Cerebellar cortex (tissue), 1 donor: ENCODE measurements around the gene CCNK.
A peak's percentile ranks its signal among the peaks of the same experiment; 100 is the strongest.

ENCODE experiments used
- DNase-seq: peaks from one replicate; pipeline ENCODE4 v3.0.0-alpha.2; 2015; ENCODE audit warnings: low spot score

The CCNK gene

DNA sequence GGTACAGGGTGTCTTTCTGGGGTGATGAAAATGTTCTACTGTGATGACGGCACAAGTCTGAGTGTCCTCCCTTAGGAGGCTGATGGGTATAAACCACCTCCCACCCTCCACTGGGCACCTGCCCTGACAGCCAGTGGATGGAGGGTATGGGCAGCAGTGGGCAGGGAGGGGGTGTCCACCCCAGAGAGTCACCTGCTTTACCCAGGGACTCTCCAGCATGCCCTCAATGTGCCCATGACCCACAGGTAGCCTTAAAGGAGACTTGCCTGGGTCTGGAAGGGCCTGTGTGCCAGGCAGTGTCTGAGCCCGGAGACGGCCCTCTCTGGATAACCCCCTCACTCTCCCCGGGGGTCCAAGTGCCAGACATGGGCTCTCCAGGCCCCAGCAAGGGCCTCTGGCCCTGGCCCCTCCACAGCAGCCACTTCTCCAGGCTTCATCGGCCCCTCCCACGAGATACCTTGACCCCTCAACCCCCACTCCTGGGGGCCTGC lies 38.8 kb downstream of the CCNK start:
- no peak for DNase-seq

DNA sequence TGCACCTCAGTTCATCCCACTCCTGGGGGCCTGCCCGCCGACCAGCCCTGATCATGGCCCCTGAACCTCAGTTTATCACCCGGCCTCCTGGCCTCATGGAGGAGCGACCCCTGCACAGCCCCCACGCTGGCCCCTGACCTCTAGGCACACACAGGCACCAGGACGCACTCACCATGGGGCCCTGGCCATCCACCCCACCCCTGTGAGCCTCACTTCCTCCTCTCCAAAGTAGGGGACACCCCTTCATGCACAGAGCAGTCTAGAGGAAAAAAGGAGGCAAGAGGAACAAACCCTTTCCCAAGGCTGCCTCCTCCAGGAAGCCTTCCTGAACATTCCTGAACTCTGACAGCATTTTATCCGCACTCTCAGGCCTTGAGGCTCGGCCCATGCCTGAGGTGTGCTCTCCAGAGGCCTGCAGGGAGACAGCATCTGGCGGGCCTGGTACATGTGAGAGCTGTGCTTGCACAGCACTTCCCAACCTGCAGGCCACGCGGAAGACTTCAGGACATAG lies 39.4 kb downstream of the CCNK start:
- no peak for DNase-seq

DNA sequence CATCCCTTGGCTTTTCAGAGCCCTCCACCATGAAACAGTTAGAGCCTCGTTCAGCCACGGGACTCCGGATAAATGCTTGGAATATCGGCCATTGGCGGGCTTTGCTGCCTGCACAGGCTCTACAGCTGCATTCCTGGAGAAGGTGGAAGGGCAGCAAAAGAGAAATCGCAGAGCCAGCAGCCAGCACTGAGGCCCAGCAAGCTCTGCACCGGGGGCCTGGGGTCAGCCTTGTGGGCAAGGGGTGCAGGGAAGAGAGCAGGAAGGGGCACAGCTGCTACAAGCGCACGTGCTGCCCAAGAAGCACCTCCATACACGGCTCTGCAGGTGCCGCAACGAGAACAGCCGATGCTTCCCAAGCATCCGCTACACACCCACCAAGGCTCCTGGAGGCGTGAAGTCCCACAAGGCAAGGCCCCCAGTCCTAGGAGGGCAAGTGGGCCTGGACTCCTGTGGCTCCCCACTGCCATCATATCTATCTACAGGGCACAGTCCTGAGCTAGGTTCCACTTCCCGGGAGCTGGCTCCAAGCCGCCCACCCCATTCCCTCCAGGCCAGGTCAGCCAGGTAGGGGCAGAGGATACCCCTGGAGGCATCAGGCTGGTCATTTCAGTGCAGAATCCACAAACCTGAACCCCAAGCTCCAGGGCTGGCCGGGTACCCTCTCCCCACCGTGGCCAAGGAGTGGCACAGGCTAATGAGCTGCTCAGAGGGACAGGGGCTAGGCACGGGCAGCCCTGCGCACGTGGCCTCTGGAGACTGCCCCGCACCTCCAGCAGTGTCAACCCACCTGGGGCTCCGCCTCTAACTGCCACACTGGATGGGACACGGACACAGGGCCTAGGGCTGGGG lies 40.2 kb downstream of the CCNK start:
- DNase-seq, result no peak

DNA sequence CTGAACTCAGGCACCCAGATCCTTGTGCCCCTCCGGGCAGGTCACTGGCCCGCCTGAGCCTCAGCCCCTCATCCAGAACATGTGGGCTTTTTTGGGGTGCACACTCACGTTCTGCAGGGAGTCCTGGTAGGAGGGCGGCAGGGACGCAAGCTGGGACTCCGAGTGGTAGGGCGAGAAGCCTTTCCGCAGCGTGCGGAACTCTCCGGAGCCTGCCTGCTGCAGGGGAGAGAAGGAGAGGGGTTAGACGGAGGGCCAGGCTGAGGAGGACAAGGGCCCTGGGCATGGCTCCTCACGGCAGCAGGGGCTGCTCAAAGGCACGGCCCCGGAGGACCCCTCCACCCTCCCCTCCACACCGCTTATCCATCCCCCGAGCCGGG lies 40.8 kb downstream of the CCNK start:
- no peak for DNase-seq

DNA sequence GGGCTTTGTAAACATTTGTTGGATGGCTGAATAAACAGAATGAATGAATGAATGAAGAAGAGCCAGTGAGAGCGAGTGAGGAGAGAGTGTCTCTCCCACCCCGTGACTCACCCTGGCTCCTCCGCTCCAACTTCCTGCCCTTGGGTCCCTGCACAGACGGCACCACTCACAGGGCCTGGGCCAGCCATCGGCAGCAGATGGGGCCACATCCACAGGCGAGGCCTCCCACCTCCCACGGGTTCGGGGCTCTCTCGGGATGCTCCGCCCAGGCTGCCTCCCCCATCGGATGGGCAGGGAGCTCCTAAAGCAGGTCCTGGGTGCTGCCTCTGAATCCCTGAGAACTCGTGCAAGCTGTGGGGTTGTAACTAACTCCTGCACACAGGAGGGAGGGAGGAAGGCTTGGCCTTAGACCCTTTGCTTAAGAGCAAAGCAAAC lies 41.3 kb downstream of the CCNK start:
- DNase-seq, result no peak

DNA sequence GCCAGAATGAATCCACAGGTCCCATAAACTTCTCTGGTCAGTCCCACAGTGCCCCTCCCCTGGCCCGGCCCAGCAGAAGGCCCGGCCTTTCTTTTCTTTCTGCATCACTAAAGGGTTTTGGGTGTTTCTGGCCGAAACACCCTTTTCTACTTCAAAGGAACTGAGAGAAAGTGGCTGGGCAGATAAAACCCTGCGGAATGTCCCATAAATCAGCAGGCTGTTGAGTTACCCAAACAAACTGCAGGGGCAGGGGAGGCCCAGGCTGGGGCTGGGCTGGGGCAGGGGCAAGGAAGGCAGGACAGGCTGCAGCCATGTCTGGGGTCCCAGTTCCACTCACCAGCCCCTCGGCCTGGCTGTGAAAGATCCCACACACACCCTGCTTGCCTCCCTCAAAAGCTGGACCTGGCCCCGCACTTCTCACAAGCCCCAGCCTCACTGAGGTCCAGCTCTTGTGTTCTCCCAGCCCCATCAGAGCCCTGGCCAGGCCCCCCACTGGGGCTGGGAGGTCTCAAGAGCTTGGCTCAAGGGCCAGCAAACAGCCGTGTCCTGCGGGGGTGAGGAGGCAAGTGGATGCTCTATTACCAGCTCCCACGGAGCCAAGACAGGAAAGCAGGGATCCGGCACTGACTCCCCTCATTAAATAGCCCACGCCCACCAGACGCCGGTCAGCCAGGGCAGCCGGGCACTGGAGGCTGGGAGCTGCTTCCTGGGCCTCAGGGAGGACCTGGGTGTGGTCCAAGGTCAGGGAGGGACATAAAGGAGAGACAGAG lies 41.9 kb downstream of the CCNK start:
- DNase-seq, result no peak

DNA sequence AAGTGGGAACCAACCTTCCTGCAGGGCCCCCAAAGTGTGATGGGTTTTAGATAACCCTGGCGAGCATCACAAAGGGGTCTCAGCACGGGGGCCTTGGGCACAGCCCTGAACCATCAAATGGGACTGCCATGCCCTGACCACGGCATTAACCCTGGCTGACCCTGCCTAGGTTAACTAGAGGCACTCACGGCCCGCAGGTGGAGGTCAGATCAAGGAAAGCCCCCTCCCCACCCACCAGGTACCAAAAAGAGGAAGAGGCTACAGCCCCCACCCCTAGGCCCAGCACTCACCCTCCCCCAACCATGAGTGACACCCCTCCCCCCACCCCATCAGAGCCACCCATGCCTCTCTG lies 42.5 kb downstream of the CCNK start:
- no peak for DNase-seq

DNA sequence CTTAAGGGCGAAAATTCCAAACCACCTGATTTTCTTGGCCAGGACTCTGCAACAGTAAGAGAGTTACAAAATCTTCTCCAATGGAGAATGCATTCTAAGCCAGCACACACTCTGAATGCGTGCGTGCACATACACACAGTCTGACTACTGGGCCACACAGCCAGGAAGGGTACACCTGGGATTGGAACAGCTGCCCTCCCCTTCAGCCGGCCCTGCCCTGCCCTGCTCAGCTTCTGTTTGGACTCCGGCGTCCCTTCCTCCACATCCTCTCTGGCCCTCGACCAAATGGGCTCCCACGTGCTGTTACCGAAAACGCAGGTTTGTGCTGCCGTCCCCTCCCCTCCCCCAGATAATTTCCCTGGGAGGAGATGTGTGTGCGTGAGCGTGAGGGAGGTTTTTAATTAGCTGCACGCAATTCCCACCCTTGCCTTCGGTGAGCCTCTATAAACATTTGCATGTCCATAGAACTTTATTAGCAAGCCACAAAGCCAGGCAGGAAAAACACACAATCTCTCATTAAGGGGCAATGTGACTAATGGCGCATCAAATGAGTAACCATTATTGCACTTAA lies 43.0 kb downstream of the CCNK start:
- DNase-seq, result no peak

DNA sequence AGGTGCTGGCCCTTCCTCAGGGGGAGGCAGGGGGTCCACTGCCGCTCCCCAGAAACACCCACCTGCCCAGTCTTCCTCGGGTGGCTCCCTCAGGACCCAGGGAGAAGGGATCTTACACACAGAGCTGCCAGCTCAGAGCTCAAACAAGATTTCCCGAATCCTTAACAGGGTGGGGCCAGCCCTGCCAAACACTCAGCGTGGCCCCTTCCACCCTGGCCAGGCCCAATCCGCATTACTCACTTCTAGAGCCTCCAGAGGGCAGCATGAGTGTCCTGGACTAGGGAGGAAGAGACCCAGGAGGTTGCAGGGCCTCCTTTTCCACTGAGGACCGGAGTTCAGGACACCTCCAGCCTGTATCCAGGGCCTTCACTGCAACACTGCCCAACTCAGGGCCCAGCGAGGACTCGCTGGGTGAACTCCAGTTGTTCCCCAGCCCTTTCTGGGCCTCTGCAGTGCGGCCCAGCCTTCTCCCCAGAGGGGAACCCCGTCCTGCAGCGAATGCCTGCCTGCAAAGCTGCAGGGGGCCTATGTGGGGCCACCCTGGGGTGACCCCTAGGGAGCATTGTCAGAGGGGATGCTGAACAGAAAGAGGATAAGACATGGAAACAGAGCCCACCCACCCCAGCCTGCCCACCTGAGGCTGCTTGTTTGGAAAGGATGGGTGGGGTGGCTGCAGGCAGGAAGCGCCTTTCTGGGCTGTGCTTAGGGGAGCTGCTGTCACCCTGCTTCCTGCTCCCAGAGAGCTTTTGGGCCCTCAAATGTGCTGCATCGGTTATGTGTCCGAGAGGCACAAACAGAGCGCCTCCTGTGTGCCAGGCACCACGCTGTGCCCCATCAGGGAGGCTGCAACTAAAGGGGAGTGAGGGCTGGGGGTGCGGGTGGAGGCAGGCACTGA lies 43.8 kb downstream of the CCNK start:
- peak; percentile 75 for DNase-seq

DNA sequence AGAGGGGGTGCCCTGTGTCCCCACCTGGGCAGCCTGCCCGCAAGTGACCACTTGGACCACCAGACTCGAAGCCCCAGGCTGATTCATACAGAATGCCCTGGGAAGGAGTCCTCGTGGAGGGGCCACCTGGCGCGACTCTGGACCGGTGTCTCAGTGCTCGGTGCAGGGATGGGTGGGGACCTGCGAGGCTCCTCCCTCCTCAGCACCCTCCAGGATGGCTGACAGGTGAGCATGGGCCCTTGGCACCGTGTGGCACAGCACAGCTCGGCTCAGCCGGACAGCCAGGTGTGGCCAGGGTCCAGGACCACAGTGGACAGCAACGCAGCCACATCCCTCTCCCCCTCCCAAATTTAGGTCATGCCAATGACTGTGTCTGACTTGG lies 44.5 kb downstream of the CCNK start:
- DNase-seq, result no peak

DNA sequence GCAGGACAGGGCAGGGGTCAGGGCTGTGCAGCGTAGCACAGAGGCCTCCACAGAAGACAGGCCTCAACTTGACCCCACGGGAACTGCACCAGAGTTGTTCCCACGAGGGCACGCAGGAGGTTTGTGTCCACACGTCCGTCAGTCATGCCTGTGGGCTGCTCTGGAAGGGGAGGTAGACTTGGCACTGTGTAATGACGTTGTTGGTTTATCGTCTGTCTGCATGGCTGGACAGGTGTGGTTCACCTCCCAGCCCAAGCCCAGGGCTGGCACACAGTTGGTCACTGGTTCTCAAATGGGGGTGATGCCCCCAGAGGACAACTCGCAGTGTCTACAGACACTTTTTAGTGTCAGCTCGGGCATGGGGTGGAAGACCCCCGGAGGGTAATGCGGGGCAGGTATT lies 45.8 kb downstream of the CCNK start:
- DNase-seq, result no peak

DNA sequence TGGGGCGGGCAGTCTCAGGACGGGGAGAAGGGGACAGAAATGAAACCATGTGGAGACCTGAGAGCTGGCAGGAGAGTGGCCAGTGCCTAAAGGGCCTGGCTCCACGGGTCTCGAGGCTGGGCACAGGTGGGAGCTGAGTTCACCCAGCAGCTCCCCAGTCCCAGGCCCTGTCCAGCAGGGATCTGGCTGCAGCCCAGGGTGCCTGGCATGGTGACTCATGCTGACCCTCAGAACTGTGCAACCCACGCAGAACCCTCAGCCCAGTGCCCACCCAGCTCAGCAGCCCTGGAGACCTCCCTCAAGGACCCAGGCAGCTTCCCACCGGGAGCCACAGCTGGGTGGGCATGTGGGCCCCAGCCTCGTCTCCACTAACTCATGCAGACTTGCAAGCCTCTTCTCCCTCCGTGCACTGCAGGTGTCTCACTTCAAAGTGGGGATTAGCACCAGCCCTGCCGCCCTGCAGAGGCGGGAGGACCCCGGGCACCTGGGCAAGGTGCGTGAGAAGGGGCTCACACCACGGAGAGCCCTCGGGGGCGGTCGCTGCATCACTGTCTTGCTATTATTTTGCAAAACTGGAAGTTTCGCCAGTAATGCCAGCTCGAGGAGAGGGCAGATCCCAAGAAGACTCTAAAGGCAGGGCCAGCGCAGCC lies 46.3 kb downstream of the CCNK start:
- DNase-seq, result no peak

DNA sequence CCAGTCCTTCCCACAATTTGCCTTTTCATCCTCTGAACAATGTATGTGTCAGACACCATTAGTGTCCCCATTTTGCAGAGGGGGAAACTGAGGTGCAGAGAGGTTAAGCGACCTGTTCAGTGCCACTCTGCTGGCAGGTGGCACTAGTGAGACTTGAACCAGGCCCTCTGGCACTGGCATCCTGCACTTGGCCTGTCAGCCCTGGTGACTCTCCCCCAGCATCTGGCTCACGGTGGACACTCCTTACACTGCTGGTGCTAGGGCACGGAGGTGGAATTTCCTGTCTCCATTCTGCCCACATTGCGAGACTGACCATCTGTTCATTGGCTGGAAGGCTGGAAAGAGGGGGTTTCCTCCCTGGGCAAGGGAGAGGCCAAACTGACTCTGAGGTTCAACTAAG lies 48.7 kb downstream of the CCNK start:
- peak; percentile 59 for DNase-seq

DNA sequence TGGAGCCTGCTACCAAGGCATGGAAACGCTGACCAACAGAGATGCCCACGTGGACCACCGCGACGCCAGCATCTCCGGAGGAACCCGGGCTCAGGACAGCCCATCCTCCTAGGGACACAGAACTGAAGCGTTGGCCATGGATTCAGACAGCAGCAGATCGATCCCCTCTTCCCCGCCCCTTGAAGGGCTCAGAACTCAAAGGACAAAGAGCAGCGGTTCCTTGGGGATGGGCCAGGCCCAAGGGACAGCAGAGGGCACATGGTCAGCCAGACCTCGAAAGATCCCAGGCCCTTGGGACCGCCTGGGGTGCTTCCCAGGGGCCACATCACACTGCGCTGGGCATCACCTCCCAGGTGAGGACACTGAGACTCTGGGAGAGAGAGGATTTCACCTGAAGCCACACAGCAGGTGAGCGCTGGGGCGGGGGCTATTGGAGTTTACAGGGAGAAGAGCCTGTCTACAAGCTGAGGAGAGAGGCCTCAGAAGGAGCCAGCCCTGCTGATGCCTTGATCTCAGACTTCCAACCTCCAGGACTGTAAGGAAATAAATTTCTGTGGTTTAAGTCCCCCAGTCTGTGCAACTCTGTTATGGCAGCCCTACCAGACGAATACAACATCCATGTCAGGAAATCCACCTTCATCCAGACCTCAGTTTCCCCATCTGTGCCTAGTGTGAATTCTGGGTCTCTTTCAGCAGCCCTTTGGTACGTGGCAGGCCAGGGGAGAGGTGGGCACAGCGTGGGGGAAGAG lies 49.4 kb downstream of the CCNK start:
- no peak for DNase-seq

DNA sequence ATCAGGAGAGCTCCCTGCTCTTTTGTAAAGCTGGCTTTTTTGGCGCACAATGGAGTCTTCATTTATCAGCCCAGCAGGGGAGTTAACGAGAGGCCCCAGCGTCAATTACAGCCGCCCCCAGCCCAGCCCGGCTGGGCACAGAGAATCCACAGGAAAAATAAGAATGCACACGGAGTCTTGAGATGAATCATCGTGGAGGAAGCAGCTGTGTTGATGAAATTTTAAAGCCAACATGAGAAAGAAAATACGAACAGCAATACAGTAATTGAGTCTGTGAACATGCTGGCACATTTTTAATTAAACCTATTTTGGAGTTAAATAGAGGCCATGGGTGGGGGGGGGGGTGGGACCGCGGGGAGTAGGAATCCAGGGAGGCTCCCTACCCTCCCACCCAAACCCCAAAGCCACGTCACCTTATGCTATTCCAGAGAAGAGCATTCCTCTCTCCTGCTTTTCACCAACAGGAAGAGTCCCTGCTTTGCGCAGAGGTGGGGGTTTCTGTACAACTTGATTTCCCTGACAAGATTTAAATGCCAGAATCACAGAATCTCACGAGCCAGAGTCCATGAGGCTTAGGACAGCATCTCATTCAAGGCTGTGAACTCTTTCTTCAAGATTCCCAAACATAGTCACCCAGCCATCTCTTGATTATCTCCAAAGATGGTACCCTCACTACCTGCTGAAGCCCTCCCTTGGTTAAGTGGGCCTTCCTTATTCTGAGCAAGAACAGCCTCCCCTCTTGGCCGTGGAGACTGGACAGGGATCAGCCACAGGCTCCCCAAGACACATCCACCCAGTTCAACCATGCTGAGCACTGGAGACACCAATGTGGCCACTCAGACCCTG lies 50.3 kb downstream of the CCNK start:
- DNase-seq, result no peak

DNA sequence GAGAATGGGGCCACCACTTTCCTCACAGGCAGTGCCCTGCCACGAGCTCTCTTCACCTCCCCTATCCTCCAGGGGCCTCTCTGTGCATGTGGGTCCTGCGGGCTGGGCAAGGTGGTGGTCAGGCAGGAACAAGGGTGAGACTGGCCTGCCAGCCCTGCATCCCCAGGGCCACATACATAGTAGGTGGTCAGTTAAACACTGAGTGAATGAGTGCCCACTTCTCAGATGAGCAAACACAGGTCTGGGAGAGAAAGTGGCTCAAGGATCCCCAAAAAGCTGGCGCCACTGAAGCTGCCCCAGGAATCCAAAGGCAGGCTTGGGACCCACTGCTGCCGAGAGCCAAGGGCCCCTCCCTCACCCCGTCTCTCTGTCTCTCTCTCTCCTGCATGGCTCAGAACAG lies 51.1 kb downstream of the CCNK start:
- no peak for DNase-seq

DNA sequence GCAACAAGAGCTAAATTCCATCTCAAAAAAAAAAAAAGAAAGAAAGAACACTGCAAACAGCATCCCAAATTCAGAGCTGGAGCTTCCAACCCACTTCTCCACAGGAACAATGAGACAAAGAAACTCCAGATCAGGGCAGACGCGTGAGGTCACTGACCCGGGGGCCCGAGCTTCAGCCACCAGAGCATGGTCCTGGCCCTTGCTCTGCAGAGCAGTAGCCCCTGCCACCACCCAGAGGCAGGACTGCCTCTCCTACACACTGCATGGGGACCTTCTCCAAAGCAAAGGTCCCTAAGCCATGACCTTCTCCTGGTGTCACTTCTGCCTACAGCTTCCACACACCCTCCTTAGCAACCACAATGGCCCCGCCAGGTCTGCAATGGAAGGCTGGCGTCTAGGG lies 53.1 kb downstream of the CCNK start:
- DNase-seq, result no peak

DNA sequence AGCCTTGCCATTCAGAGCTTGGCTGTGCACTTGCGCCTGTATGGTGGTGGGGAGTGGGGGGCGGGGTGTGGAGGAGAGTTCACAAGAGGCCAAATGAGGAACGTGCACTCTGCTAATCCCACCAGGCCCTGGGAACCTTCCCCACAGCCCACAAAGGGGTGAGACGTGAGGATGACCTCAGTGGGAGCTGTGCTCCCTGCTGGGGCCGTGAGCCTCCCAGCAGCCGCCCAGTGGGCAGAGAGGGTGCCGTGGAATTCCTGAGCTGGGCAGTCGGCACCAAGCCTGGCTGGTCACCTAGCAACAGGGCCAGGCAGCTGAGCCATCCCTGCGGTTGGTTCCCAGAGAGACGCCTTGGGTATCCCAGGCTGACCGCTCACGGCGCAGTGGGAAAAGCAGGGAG lies 53.7 kb downstream of the CCNK start:
- no peak for DNase-seq

DNA sequence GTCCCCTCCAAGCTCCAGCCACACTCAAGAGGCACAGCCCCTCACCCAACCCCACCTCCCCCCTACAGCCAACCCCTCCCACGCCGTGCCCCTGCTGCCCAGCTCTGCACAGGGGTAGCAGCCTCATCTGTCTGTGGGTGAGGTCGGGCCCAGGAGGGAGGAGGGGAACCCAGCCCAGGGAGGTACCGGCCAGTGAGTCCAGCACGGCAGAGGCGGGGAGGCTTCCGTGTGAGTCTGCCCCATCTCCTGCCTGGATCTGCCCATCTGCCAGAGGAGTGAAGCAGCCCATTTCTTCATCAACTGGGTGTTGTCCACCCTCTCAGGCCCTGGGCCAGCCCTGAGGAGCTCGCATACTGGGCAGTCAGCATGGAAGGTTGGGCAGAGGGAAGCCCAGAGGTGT lies 54.2 kb downstream of the CCNK start:
- no peak for DNase-seq
